HUDEP-2 (cell line): ENCODE measurements around the gene SPRN.
"Not testable (repeated sequence)": the region's sequence is repeated elsewhere in the genome, so short reads cannot be mapped to it uniquely, and the experiment has no call there.

Experiments used
- DNase-seq, 76 experiments: peaks; one replicate each; lab custom pipeline; 2025; ENCODE audit not compliant: unreplicated experiment in 76 of 76; lab: John Stamatoyannopoulos, UW

SPRN gene, protein sequence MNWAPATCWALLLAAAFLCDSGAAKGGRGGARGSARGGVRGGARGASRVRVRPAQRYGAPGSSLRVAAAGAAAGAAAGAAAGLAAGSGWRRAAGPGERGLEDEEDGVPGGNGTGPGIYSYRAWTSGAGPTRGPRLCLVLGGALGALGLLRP

DNA sequence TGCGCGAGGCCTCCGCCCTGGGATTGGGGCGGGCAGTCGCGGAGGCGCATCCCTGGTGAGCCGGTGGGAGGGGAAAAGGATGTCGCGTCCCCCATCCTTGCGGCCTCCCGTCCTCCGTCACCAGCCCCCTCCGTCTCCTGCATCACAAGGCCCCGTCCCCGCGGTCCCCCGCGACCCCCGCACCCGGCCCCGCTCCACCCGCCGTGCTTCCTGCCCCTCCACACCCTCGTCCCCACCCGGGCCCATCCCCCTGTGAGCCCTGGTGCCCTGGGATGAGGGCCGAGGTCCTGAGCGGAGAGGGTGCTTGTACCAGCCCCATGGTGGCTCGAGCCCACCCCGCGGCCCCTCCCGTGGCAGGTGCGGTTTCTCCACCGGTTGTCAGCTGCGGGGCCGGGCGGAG is at the start of gene SPRN:
Gene SPRN (minus strand): TSS at position 25 of the 400 bp plus-strand sequence. CDS start 944 bp downstream, outside the sequence.
- not testable (repeated sequence) for DNase-seq

DNA sequence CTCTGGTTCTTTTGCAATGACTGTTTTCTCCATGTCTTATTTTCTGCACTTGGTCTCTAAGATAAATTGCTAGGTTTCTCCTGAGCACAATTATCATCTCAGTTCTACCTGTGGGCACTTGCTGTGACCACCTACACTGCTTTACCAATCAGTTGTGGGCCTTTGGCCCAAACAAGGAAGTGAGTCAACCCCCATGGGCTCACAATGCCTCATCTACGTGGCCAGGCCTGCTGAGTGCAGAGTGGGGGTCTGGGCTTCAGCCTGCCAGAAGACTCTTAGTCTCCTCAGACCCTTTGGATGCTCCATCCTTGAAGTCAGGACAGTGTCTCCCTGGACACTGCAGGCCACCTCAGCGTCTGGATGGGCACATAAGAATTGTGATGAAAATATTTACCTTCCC is 49.6 kb upstream of the SPRN start:
- no peak for DNase-seq

DNA sequence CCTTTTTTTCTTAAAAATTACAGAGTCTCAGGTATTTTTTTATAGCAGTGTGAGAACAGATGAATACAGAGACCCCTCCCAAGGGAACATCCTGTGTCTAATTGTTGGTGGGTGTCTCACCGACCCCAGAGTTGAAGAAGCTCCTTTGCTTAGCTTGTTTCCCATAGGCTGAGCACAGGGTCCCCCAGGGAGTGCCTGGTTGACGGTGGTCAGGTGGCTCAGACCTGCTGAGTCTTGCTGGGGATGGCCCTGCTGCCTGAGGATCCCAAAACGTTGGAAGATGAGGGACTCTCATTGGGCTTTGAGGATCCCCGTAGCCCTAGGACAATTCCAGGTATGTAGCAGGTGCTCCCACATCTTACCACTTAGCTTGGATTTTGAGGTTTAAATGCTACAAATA is 48.8 kb upstream of the SPRN start:
- DNase-seq: no peak

DNA sequence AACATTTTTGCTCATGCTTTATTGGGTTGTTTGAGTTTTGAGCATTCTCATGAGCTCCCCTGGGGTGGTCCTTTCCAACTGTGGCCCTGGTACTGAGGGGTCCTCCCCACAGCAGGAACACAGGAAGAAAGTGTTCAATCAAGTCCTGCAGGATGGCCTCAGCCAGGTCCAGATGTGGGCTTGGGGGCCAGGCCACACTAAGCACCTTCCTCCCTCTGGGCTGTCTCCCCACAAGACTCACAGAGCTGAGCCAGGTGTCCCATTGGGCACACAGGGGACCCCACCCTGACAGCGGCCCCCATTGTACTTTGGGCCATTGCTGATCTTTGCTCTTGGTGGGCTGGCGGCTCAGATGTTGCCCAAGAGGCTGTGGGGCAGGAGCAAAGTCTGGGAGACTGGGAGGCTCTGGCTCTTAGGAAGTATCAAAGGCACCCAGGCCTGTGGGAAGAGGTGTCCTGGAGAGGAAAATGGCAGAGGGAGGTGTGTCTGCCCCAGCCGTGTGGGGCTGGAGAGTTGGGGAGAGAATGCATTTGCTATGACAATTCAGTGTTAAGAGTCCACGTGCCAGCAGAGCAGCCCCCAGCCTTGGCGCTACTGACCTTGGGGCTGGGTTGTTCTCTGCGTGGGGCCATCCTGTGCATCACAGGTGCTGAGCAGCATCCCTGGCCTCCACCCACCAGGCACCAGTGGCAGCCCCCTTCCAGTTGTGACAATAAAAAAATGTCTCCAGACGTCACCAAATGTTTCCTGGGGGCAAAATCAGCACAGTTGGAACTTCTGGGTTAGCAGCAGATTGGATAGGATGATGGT is 47.1 kb upstream of the SPRN start:
- DNase-seq: no peak

DNA sequence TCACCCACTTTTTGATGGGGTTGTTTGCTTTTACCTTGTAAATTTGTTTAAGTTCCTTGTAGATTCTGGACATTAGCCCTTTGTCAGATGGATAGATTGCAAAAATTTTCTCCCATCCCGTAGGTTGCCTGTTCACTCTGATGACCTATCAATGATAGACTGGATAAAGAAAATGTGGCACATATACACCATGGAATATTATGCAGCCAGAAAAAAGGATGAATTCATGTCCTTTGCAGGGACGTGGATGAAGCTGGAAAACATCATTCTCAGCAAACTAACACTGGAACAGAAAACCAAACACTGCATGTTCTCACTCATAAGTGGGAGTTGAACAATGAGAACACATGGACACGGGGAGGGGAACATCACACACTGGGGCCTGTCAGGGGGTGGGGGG is 44.8 kb upstream of the SPRN start:
- not testable (repeated sequence) for DNase-seq

DNA sequence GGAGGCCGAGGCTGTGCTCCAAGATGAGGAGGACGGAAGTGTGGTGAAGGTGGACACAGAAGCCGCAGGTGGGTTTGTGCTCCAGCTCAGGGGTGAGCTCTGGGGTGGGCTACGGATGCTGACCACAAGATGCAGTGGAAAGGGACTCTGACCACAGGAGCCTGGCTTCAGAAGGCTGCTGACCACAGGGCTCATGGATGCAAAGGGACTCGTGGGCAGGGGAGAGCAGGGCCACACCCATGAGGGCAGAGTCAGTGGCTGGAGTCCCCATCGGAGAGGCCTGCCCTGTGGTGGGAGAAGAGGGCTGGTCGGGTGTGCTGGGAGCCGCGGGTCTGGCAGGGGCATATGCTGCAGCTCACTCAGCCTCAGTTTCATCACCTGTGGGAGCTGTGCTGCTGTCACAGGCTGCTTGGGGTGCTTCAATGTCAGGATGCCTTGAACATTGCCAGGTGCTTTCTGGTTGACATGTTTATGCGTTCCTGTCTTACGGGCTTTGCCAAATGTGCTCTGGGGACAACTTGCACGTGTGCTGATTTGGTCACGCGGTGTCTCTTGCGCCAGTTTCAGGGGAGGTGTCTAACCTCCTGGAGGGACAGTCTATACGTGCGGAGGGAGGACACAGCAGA is 43.0 kb upstream of the SPRN start:
- DNase-seq: no peak

DNA sequence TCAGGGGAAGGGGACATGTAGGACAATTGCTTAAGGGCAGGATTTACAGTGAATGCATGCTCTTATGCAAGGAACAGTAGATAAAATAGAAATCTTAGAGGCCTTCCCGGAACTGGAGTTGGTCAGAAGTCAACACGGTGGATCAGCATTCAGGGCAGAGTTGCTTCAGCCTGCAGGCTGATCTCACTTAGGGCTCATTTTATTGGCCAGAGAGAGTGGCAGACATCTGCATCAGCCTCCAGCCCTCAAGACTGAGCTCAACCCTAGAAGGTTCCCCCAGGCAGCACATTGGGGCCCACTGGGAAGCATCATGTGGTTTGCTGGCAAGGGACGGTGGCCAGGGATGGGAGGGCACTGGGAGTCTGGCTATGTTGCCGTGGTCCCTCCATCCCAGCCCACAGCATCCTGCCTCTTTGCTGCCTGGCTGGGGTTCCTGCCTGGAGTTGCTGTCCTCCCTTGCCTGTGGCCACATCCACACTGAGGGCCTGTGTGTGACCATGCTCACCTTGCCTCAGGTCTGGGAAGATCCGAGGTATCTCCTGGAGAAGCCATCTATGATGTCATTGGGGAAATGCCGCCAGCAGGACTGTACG is 42.4 kb upstream of the SPRN start:
- no peak for DNase-seq

DNA sequence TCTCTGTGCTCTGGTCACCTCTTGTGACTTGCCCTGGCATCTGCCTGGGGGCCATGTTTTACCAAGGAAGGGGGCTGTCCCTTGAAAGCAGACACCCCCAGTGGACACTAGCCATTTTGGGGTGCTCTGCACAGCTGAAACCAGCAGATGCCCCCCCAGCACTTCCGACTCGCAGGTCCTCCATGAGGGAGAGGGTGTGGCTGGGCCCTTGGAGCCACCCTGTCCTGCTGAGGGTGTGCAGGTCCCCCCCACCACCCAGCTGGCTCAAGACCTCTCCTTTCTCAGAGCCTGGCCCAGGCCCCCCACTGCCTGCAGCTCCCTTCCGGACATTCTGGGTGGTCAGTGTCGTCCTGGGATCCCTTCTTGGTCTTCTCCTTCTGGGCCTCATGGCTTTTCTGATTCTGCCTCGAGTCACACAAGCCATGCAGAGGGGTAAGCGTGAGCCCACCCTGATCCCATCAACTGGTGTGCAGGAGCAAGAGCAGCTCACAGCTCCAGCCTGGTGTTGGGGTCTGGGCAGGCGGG is 41.6 kb upstream of the SPRN start:
- DNase-seq: no peak

DNA sequence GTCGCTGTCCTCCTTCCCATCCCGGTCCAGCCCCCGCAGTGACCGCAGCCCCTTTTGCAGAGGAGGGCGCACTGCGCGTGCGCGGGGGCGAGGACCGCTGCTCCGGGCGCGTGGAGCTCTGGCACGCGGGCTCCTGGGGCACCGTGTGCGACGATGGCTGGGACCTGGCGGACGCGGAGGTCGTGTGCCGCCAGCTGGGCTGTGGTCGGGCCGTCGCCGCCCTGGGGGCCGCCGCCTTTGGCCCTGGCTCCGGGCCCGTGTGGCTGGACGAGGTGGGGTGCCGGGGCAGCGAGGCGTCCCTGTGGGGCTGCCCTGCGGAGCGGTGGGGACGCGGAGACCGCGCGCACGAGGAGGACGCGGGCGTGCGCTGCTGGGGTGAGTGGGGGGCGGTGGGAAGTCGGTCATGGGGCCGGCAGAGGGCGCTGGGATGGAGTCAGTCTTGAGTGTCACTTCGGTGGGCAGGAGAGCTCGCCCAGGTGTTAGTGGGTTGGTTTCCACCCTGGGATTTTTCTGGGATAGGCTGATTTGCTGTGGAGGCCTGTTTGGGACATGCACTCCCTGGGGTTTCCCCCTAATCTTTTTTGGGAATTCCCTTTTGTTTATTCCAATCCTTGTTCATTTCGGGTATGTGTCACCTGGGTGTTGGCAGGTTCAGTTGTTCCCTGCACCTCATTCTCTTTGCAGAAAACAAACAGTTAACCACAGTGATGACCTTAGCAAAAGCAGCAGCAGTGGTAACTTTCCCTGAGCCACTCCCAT is 40.9 kb upstream of the SPRN start:
- DNase-seq: no peak

DNA sequence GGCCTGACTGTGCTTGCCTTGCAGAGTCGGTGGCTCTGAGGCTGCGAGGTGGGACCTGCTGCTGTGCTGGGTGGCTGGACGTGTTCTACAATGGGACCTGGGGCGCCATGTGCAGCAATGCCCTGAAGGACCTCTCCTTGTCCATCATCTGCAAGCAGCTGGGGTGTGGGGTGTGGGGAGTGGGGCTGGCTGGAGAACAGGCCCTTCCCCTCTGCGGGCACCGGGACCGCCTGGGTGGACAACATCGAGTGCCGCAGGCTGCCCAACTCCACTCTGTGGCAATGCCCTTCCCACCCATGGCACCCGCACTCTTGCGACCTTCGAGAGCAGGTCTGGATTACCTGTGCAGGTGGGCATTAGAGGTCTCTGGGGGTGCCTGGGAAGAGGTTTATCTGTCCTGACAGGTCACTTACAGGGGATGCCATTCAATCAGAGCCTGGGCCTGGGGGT is 40.2 kb upstream of the SPRN start:
- DNase-seq: no peak

DNA sequence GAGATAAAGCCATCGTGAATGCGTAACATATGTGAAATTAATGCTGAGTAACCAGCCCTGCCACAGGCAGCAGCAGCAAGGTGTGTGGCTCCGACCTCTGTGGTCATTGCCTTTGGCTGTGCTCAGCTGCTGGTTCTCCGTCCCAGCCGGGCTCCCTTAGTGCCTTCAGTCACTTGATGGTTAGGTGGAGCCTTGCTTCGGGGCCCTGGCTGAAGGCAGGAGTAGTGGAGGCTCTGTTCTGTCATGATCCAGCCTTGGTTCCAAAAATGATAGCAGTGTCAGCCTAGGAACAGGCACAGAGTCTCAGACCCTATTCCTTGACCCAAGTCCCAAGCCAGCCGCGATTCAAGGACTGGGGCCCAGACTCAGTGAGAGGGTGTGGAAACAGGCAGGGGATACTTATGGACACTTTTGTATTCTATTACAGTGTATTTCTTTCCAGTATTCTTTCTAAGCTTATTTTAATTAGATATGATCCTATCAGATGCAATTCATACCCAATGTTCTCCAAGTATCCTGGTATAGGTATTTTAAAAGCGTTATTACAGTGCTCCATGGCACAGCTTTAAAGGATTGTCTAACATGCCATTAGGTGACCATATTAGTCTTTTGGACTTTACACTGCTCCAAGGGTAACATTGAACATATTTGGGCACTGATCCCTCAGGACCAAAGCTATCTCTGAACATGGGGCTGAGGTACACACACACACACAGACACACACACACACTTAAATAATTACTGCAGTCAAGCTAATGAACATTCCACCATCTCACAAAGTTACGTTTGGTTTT is 38.3 kb upstream of the SPRN start:
- DNase-seq: no peak

DNA sequence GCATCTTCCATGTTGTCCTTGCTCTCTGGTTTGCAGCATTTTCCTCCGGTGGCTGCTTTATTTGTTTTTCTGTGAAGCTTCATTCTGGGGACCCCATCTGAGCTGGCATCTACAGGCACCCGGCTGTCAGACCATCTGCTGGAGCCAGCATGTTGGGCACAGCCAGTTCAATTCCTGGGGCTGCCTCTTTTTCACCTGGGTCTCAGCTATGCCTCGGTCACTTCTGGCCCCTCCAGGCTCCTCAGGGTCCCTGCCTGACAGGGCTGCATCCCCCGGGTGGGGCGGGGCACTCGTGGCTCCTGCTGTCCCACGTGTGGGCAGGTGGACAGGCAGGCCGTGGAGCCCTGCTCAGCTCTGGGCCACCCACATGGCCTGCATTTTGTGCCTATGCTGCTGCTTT is 37.4 kb upstream of the SPRN start:
- no peak for DNase-seq

DNA sequence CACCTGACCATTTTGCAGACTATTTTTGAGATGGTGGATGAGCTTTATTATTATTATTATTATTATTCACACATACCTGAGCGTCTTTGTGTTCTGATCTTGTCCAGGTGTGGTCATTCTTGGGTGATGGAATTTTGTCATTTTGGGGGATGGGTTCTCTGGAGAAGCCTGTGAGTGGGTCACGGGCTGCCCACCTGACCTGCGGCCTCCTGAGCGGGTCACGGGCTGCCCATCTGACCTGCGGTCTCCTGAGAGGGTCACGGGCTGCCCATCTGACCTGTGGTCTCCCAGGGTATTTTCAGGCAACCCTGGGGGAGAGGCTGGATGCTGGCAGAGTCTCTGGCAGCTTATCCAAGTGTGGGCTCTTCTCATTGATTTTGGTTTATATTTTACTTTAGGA is 36.6 kb upstream of the SPRN start:
- no peak for DNase-seq

DNA sequence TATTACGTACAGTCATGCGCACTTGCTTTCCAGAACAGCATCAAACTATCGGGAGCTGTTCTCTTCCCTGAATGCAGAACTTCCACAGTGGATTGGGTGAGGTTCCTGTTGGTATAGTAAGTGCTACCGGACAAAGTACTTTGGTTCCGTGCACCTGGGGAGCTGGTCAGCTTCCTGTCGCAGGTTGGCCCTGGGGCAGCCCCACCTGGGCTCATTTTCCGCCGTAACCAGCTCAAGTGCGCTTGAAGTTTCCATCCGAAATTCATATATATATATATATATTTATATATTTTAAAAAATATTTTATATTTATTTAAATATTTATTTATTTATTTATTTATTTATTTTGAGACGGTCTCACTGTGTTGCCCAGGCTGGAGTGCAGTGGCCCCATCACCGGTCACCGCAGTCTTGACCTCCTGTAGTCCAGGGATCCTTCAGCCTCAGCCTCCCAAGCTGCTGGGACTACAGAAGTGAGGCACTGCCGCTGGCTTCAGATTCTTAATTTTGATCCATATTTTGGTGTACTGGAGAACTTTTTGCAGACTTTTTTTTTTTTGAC is 35.9 kb upstream of the SPRN start:
- DNase-seq: no peak

DNA sequence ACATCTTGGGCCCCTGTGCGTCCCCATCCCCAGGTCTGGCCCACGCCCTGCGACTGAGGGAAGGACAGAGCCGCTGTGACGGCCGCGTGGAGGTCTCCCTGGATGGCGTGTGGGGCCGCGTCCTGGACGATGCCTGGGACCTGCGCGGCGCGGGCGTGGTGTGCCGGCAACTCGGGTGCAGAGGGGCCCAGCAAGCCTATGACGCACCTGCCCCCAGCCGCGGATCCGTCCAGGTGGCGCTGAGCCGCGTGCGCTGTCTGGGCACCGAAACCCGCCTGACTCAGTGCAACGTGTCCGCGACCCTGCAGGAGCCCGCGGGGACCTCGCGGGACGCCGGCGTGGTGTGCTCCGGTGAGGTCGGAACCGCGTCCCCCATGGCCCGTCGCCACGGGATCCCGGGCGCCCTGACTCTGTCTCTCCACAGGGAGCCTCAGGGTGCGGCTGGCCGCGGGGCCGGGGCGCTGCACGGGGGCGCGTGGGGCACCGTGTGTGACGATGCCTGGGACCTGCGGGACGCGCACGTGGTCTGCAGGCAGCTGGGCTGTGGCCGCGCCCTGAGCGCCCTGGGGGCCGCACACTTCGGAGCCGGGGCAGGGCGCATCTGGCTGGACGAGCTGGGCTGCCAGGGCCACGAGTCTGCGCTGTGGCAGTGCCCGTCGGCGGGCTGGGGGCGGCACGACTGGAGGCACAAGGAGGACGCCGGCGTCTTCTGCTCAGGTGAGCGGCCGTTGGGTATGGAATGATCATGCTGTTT is 35.2 kb upstream of the SPRN start:
- DNase-seq: no peak

DNA sequence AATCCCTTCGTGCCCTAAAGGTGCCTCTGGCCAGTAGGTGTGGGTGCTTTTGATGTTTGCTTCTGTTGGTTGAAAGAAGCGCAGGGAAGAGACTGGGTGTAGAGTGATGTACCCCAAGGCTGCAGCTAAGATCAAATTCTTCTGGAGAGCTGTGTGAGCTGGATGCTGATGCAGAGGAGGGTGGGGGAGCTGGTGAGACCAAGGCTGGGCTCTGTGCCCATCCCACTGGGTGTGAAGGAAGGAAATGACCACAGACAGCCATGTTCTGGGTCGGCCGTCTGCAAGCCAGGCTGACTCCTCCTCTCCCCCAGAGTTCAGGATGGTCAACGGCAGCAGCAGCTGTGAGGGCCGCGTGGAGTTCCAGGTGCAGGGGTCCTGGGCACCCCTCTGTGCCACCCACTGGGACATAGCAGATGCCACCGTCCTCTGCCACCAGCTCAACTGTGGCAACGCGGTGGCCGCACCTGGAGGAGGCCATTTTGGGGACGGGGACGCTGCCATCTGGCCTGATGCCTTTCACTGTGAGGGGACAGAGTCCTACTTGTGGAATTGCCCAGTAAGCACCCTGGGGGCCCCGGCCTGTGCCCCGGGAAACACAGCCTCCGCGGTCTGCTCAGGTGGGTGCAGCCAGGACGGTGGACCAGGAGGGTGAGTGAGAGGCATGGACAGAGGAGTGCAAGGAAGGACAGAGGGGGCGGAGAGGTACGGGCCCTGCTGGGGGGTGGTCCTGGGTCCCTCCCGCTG is 34.5 kb upstream of the SPRN start:
- no peak for DNase-seq

DNA sequence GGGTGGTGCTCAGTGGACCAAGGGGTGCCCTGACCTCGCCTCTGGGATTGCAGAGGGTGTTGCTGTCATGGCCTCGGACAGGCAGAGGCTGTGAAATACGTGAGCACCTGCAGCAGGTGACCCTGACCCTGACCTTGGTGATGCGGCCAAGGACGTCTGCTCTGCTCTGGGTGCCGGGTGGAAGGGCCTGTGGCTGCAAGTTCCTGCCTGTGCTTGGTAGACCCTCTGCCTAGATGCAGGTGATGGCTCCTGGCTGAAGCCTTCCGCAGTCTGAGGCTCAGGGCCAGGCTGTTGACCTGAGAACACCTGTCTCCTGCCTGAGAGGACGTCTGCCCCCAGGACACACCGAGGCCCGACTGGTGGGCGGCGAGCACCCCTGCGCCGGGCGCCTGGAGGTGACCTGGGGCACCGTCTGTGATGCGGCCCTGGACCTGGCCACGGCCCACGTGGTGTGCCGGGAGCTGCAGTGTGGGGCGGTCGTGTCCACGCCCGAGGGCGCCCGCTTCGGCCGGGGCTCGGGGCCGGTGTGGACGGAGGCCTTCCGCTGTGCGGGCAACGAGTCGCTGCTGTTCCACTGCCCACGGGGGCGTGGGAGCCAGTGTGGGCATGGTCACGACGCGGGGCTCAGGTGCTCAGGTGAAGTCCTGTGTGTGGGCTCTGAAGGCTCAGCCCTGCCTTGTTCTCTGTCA is 33.7 kb upstream of the SPRN start:
- no peak for DNase-seq
